Femur (tissue), 1 donor: ENCODE measurements around the gene AK3.

Experiments
- DNase-seq: peaks from one replicate; pipeline ENCODE4 v3.0.0-alpha.2; 2017

The AK3 gene

DNA sequence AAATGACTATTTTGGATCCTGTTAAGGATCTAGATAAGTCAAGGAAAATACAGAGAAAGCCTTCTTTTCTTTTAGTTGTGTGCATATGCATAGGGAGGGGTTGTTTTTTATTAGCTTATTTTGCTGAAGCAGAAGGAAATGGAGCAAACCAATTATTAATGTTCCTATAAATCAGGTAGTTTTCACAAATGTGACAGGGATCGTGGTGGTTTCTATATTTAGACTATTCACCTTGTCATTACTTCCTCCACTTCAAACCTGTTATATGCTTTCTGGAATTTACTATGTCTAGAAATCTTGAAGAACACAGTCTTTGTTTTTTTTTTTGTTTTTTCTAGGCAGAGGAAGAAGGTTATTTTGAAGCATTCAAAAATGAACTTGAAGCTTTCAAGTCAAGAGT is 39.5 kb downstream of the AK3 start:
- DNase-seq = no peak

DNA sequence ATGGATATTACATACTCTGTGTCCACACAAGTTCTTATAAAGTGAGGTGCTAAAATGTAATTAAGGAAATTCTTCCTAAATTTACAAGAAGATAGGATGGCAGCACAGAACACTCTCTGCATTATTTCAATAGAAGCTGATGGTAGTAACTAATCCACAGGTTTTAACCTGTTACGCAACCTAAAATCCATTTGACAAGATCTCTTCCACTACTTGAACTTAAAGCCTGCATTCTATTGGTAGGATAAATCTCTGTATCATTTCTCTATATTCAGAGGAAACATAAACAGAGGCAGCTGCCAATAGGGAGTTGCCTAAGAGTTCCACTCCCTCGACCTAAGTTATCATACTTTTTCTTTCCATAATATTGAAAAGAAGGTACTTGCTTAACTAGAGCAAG is 40.1 kb downstream of the AK3 start:
- DNase-seq = no peak

DNA sequence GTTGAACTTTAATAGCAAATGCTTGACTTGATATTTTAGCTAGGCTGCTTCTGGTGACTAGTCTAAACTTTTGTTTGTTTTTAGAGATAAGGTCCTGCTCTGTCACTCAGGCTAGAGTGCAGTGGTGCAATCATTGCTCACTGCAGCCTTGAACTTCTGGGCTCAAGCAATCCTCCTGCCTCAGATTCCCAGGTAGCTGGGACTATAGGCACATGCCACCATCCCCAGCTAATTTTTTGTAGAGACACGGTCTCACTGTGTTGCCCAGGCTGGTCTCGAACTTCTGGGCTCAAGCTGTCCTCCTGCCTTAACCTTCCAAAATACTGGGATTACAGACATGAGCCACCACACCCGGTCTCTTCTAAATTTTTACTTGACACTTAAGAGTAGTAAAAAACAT is 40.9 kb downstream of the AK3 start:
- DNase-seq = no peak

DNA sequence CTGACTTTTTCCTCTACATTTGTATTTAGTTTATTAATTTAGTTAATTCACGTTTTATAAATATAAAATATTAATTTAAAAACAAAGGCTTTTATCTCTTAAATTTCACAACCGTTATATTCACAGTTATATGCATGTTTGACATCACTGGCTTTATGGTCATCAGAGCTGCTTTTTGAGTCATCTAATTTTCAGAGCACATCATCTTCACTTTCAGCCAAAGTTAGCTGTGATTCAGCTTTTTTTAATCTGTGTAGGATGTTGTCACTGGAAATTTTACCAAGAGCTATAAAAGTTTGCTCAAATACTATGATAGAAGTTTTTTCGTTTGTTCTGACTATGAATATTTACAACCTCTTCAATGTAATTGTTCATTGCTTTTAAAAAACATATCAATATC is 49.2 kb downstream of the AK3 start:
- no peak for DNase-seq

DNA sequence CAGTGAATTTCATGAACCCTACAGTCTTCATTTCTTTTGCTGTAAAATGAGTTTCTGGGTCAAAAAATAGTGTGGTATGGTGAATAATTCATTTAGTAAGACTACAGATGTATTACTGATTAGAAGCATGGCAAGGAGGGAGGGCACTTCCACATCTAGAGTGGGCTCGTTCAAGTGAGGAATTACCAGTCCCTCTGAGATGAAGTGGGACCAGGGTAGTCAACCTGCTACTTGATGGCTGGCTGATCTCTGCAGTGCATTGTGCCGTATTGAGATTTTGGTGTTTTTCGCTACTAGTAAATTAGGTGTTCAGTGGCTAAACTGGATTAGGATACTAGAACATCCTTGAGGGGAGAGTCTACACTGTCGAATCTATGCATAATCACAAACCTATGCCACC is 50.9 kb downstream of the AK3 start:
- no peak for DNase-seq

DNA sequence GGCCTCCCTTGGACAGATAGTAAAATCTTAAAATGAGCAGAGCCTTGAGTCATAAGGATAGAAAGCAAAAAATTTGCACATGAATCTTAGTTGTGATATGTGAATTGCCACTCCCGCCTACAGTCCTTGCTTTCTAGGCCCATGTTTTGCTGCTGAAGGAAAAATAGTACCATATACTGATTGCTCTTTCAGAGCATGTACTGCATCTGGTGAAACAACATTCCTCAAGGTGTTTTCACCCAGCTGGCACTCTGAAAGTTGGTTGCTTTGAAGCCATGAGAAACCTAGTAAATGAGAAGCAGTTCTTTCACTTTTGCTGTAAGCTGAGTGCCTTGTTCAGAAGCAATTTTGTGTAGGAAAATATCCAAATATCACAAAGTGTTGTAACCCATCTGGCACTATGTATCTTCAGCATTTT is 51.3 kb downstream of the AK3 start:
- DNase-seq = no peak

DNA sequence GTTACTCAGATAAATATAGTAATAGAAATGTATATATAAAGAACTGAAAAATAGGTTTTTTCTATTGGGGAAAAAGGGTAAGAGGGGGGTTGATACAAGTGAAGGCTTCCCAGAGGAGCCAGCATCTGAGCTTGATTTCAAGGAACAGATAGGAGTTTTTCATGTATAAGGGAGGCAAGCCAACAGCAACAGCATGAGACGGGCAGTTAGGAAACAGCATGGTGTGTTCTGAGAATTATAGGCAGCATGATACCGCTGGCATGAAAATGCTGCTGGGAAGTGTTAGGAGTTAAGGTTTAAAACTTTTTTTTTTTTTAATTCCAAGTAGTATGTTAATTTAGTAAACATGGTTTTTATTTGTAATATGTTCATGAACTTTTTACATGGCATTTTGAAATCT is 52.0 kb downstream of the AK3 start:
- no peak for DNase-seq

DNA sequence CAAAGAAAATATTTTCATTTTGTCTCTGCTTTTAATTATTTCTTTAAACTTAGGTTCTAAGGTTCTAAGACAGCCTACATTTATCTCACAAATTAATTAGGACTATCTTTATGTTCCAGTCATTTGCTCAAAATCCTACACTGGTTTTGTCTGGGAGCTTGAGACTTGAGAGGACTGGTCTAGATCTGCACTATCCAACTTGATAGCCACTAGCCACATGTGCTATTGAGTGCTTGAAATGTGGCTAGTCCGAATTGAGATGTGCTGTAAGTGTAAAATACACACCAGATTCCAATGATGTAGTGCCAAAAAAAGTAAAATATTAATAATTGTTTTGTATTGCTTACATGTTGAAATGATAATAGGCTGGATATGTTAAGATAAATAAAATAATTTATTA is 54.4 kb downstream of the AK3 start:
- no peak for DNase-seq

DNA sequence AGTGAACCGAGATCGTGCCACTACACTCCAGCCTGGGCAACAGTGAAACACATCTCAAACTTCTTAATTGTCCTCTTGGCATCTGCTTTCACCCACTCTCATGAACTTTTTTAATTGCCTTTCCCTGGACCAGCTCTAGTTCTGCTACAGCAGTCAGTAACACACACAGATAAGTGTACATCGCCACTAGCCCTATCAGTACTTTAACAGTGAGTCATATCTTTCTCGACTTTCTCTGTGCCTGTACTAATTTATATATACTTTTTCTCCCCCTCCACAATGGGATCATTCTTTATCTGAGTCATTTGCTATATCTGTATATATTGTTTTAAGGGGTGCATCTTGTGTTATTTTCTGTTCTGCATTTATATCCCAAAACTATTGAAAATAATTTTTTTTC is 54.9 kb downstream of the AK3 start:
- DNase-seq = no peak

DNA sequence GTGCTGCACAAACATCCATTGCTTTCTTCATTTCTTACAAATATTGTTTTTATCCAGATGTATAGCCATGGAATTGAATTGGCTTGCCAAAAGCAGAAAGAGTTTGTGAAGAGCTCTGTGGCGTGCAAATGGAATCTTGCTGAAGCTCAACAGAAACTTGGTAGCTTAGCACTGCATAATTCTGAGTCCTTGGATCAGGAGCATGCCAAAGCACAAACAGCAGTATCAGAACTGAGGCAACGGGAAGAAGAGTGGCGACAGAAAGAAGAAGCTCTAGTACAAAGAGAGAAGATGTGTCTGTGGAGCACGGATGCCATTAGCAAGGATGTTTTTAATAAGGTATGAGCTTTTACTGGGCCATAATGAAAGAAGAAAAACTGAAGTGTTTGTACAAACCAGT is 56.2 kb downstream of the AK3 start:
- DNase-seq = no peak

DNA sequence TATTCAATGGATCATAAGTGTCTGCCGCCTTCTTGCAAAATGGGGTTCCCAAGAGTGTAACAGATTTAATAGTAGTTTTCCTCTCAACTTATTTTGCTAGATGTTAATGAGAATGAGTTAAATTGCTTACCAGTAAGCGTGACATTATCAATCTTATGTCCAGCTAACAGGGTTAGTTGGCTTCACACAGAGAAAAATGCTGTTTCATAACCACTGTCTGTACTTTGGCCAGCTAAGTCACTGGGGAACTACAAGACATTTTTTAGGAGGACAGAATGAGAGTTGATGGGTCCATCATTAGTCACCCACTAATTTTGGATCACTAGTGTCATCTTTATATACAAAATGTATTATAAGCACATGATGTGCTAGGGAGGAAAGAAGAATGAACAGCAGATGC is 60.3 kb downstream of the AK3 start:
- no peak for DNase-seq

DNA sequence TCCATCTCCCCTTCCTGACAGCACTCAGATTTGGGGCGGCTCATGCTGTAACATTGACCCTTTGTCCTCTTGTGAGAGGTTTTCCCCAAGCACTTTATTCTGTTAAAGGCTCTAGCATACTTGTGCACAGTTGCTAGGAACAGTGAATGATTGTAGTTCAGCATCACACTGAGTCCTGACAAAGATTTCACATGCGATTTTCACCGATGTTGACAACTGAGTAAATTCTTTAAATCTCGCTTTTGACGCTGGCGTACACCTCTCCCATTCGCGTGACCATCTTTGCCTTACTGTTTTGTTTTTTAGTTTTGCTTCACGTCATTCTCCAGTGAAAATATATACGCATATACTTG is 60.9 kb downstream of the AK3 start:
- no peak for DNase-seq

DNA sequence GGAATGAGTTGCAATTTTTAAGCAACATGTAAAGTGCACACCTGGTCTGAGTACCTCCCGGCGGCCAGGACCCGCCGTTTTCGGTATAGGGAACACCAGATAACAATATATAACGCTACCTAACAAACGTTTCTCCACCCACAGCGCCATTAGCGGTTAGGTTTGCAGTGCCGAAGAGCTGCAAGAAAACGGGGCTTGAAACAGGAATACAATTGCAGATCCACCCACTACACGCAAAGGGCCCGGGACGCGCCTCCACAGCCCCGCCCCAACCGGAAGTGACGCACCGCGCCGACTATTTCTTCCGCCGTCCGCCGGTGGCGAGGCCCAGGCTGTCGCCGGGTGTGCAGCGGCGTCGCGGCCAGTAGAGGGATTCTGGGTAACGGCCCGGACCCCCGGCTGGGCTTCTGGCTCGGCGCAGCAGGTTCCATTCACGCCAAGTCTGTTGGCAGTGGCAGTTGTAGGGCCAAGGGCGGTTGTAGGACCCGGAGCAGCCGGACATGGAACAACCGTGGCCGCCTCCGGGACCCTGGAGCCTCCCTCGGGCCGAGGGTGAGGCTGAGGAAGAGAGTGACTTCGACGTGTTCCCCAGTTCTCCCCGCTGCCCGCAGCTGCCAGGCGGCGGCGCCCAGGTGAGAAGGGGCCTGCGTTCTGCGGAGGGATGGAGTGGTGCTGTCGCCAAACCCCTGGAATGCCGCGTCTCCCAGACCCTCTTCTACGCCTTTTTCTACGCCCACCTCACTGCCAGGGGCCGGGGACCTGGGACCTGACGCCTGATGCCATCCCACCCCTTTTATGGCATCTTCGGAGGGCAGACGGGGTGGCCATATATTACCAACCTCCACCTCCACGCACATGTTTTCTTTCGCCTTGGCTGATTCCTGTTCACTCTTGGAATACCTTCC is 61.5 kb downstream of the AK3 start, which contains the start of gene CDC37L1:
Gene CDC37L1, plus strand, starts transcription at position 302 of the 905 bp plus-strand sequence. Its CDS starts 199 bp downstream, at position 501.
- peak; percentile 99 for DNase-seq

DNA sequence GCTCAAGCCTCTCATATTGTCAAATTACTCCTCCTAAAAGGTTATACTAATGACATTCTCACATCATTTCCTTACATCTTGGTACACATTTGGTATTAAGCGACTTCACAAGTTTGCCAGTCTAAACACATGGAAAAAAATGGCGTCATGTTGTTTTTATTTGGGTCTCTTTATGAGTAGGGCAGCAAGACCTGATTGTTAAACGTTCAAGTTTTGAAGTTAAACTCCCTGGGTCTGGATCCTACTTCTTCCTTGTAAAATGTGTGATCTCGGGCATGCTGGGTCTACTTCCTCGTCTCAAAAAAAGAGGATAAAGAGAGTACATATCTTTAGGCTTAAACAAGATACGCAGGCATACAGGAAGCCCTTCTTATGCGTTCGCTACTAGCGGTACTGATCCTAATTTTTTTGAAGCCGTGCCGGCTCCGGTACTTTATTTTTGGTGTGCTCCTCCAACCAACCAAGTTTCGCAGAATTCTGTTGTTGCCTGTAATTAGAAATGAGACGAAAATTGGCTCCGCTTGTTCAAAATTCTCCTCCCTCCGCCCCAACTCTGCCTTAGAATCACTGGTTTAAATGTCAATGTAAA is 62.2 kb downstream of the AK3 start:
- DNase-seq = no peak

DNA sequence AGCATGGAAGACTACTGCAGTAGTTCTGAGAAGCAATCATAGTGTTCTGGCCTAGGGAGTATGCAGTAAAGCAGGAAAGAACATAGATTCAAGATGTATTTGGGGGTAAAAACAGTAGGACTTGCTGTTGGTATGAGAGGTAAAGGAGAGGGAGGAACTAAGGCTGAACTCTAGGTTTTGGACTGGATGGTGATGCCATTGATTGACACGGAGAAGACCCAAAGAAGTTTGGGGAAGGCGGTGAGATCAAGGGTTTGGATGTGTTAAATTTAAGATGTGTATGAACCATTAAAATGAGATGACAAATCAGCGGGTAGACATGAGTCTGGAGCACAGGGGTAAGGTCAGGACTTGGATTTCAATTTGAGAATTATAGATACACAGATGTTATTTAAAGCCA is 63.6 kb downstream of the AK3 start:
- DNase-seq = no peak

DNA sequence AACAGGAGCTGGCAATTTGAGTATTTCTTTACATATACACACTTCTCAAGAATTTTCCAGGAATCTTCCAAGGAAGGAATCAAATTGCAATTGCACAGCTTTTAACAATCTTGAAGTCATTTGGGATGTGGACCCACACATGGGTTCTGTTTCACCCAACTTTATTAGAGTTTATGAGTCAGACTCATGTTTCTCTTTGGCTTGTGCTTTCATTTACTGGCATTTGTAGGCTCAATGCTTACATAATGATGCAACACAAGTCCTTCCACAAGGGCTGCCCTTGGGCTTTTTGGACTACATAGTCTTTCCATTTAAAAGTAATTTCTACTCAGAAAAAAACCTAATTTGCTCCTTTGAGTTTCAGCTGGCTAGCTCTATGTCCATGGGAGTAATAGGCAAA is 66.2 kb downstream of the AK3 start:
- no peak for DNase-seq

DNA sequence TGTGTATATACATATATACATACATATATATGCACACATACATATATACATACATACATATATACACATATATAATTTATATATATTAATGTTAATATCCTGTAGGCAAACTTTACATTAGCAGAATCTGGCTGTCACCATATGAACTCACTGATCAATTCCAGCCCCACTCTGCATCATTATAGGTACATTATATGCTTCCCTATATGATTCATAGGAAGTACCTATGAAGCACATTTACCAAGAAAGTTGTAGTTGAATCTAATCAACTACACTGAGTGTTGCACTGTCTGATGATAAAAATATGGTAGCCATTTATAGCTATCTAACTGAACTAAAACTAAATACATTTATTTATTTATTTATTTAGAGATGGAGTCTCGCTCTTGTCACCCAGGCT is 69.3 kb downstream of the AK3 start:
- DNase-seq = no peak

DNA sequence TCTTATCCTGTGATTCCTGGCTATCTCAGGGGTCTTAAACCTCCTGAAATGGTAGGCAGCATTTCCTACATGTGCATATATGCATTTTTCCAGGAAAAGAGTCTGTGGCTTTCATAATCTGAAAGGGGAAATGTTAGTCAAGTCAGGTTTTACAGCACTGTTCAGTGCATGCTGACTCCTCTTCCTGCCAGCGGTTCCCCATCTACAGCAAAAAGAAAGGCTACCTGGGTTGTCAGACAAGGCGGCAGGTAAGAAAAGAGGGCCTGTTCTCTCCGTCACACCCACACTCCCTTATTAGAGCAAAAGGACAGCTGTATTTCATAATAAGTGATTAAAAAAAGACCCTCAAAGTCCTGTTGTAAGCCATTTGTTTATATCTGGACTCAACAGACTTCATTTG is 70.4 kb downstream of the AK3 start:
- DNase-seq = no peak

DNA sequence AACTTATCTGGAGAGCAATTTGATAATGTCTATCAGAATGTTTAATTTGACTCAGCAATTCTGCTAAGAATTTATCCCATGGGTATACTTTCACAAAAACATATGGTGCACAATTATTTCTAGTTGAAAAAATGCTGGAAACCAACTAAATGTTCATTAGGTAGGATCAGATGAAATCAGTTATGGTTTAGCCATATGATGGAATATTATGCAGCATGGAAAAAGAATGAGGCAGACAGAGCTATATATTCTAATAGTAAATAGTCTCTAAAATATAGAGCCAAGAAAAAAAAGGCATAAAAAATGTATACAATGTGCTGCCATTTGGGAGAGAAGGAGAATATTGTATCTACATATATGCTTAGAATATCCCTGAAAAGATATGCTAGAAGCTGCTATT is 71.1 kb downstream of the AK3 start:
- no peak for DNase-seq

DNA sequence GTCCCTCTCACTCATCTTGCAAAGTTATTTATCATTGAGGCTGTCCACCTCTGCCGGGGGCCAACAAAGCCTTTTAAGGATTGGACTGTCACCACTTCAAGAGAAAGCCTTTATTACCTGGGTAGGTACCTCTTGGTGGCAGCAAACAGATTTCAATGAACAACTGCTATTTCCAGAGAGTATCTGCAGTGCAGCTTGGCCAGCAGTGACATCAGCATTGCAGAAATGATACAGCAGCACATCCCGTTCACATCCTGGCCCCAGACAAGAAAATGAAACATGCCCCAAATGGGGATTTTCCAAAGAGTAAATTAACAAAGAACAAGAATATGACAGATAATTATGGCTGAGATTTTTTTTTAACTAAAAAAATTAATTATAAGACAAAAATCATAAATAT is 72.4 kb downstream of the AK3 start:
- DNase-seq = no peak

DNA sequence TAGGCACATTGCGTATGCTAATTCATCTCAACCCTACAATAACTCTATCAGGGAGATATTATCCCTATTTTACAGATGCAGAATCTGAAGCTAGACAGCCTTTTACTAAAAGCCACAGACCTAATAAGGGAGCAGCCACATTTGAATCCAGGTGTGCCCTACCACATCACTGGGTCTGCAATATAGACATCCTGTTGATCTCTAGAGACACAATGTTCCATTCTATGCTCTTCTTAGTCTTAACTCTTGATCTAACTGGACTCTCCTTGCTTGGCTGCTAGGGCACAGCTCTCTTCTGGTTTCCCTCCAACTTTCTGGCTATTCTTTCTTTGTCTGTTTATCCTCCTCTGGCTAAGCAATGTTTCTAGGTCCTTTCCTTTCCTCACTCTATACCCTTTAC is 73.3 kb downstream of the AK3 start:
- DNase-seq = no peak

DNA sequence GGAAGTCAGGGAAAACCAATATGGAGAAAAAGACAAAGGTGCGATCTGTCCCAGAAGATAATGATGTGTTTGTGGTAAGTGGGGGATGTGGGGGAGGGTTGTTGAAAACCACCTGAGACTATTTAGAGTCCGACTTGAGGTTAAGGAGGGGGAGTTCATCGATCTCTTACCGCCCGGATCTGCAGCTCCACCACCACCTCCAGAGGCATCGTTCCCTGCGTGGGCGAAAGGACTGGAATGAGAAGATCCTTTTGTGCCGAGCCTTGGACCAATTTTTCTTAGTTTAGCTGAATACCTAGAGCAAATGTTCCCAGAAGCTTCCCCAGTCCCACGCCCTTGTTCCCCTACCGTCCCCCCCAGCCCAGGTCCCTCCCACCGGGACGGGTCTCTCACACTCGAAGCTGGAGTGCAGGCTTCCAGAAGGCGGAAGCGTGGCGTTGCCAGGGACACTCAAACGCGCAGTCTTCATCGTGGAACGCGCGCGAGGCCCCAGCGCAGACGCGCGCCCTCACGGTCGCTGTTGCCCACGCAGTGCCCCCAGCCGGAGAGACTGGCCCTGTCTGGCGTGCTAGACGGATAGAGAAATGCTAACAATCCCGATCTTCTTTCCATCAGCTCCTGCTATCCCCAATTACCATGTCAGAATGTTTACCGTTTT is 74.8 kb downstream of the AK3 start, which contains the start of gene SPATA6L:
Gene SPATA6L, minus strand, starts transcription at position 439 of the 658 bp plus-strand sequence. Its CDS starts 230 bp downstream, at position 209.
- peak; percentile 80 for DNase-seq

DNA sequence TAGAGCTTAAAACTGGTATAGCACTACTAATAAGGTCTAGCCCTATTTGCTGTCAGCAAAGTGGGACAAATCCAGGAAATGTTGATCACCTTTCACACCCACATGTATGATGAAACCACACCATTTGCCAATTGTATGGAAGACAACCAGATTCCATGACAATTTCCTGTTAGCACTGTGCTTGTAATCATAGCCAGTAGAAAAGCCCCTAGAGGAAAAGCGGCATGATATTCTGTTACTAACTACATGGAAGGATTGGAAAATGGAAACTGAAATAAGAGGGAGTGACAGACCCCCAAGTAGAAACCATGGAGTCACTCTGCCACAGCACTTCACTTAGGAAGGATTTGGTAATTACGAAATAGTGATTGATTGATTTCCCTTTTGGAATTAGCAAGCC is 75.6 kb downstream of the AK3 start:
- no peak for DNase-seq

DNA sequence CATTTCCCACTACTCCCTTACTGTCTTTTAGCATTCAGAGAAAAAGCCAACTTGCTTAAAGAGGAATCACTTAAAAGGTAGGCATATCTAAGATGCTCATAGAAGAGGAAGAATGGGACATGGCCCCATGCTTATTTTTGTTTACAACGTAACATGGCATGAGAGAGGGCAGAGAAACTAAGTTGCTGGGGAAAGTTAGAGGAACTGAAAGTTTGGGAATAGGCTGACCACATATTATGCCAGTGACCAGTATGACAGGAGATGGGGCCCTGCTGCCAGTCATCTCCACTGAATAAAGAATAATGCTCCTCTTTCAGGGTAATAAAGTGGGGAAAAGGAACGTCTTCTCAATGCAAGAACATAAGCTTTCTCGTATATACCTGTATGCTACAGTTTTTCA is 77.0 kb downstream of the AK3 start:
- DNase-seq = no peak
